IPS-20b (cell line): ENCODE measurements around the gene SCYL1.
"Not testable (repeated sequence)": the region's sequence is repeated elsewhere in the genome, so short reads cannot be mapped to it uniquely, and the experiment has no call there.

ENCODE experiments used
- H3K27ac ChIP-seq: one replicate; pipeline ENCODE4 v1.5.1; 2013; ENCODE audit warnings: low read length
- H3K27me3 ChIP-seq: 2 replicates; pipeline ENCODE4 v1.6.1; 2013; ENCODE audit warnings: mild to moderate bottlenecking, low read length, inconsistent platforms; ENCODE audit not compliant: insufficient read depth
- H3K36me3 ChIP-seq: 2 replicates; pipeline ENCODE4 v1.6.1; 2013; ENCODE audit warnings: low read depth, mild to moderate bottlenecking, inconsistent platforms, low read length, moderate library complexity; ENCODE audit not compliant: insufficient read depth
- H3K4me1 ChIP-seq: 2 replicates; pipeline ENCODE4 v1.6.1; 2013; ENCODE audit warnings: mild to moderate bottlenecking, control low read depth, inconsistent platforms, low read length, moderate library complexity; ENCODE audit not compliant: insufficient read depth
- H3K4me3 ChIP-seq: 2 replicates; pipeline ENCODE4 v1.5.1; 2013; ENCODE audit warnings: mild to moderate bottlenecking, low read length, inconsistent platforms
- H3K9ac ChIP-seq: 2 replicates; pipeline ENCODE4 v1.6.1; 2013; ENCODE audit warnings: low read depth, mild to moderate bottlenecking, inconsistent platforms, low read length, moderate library complexity
- H3K9me3 ChIP-seq: 2 replicates; pipeline ENCODE4 v1.6.1; 2013; ENCODE audit warnings: mild to moderate bottlenecking, low read depth, low read length, inconsistent platforms; ENCODE audit not compliant: insufficient read depth

The SCYL1 gene

GRCh38 chr11:65503368-65503948 is 21.4 kb upstream of the SCYL1 start:
- peaks cover 72% of the 10 kb centered on the region for H3K36me3 ChIP-seq
- H3K4me3 ChIP-seq, result peak overlapping the region; percentile 96
- H3K27ac ChIP-seq, result no peak overlapping the region
- no peaks in the 10 kb centered on the region for H3K9me3 ChIP-seq
- peak overlapping the region; percentile 100 for H3K9ac ChIP-seq
- H3K27me3 ChIP-seq, result no peaks in the 10 kb centered on the region
- peaks cover 11% of the 10 kb centered on the region; the same call in 1 of the 2 replicates for H3K4me1 ChIP-seq

- H3K27ac ChIP-seq, result no peak overlapping the region
- H3K9me3 ChIP-seq, result no peaks in the 10 kb centered on the region
Measured at GRCh38 chr11:65503949-65504673, 20.8 kb upstream of the SCYL1 start.

DNA sequence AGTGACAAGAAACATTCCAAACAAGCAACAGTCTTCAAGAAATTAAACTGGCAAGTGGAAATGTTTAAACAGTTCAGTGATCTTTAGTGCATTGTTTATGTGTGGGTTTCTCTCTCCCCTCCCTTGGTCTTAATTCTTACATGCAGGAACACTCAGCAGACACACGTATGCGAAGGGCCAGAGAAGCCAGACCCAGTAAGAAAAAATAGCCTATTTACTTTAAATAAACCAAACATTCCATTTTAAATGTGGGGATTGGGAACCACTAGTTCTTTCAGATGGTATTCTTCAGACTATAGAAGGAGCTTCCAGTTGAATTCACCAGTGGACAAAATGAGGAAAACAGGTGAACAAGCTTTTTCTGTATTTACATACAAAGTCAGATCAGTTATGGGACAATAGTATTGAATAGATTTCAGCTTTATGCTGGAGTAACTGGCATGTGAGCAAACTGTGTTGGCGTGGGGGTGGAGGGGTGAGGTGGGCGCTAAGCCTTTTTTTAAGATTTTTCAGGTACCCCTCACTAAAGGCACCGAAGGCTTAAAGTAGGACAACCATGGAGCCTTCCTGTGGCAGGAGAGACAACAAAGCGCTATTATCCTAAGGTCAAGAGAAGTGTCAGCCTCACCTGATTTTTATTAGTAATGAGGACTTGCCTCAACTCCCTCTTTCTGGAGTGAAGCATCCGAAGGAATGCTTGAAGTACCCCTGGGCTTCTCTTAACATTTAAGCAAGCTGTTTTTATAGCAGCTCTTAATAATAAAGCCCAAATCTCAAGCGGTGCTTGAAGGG is 20.0 kb upstream of the SCYL1 start:
- H3K4me3 ChIP-seq, result peak overlapping the region; percentile 96
- H3K27me3 ChIP-seq, result no peaks in the 10 kb centered on the region
- peaks cover 9% of the 10 kb centered on the region; the same call in 1 of the 2 replicates for H3K4me1 ChIP-seq
- peak overlapping the region; percentile 100 for H3K9ac ChIP-seq
- no peak overlapping the region for H3K27ac ChIP-seq
- peaks cover 72% of the 10 kb centered on the region for H3K36me3 ChIP-seq
- no peaks in the 10 kb centered on the region for H3K9me3 ChIP-seq

More at GRCh38 chr11:65503949-65504673, 20.8 kb upstream of the SCYL1 start:
- Histone ChIP-seq H3K4me3 (peak overlapping the region; percentile 96), H3K4me1 (peaks cover 9% of the 10 kb centered on the region; the same call in 1 of the 2 replicates), H3K9ac (peak overlapping the region; percentile 100), H3K27me3 (no peaks in the 10 kb centered on the region), H3K36me3 (peaks cover 72% of the 10 kb centered on the region)

- peaks cover 64% of the 10 kb centered on the region for H3K36me3 ChIP-seq
- H3K4me1 ChIP-seq, result peaks cover 9% of the 10 kb centered on the region; the same call in 1 of the 2 replicates
- H3K4me3 ChIP-seq, result peak overlapping the region; percentile 96
- H3K9me3 ChIP-seq, result no peaks in the 10 kb centered on the region
- H3K9ac ChIP-seq, result 0 out of 2 replicates have a peak overlapping the region, but pooled peaks have one; percentile 25
- H3K27ac ChIP-seq, result no peak overlapping the region
- no peaks in the 10 kb centered on the region for H3K27me3 ChIP-seq
Measured at GRCh38 chr11:65505466-65506289, 19.2 kb upstream of the SCYL1 start.

- peaks cover 57% of the 10 kb centered on the region for H3K36me3 ChIP-seq
- H3K4me3 ChIP-seq, result peak overlapping the region; percentile 96
- no peaks in the 10 kb centered on the region for H3K9me3 ChIP-seq
- H3K27me3 ChIP-seq, result no peaks in the 10 kb centered on the region
- peaks cover 9% of the 10 kb centered on the region; the same call in 1 of the 2 replicates for H3K4me1 ChIP-seq
- H3K9ac ChIP-seq, result no peak overlapping the region
- no peak overlapping the region for H3K27ac ChIP-seq
Measured at GRCh38 chr11:65506290-65506771, 18.6 kb upstream of the SCYL1 start.

- Histone ChIP-seq H3K4me3 (peak overlapping the region; percentile 96; the same call in 1 of the 2 replicates), H3K36me3 (peaks cover 51% of the 10 kb centered on the region), H3K9ac (peak overlapping the region; percentile 7; the same call in 1 of the 2 replicates), H3K4me1 (peaks cover 9% of the 10 kb centered on the region; the same call in 1 of the 2 replicates), H3K27me3 (no peaks in the 10 kb centered on the region), H3K9me3 (no peaks in the 10 kb centered on the region), H3K27ac (no peak overlapping the region)
Measured at GRCh38 chr11:65506772-65507505, 17.9 kb upstream of the SCYL1 start.

DNA sequence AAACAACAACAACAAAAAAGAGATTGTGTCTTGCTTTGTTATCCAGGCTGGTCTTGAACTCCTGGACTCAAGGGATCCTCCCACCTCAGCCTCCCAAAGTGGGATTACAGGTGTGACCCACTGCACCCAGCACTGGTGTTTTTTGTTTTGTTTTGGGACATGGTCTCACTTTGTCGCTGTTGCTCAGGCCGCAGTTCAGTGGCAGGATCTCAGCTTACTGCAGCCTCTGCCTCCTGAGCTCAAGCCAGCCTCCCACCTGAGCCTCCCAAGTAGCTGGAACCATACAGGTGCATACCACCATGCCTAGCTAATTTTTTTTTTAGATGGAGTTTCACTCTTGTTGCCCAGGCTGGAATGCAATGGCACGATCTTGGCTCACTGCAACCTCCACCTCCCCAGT is 12.6 kb upstream of the SCYL1 start:
- not testable (repeated sequence) for H3K4me1 ChIP-seq, H3K36me3 ChIP-seq, H3K27me3 ChIP-seq, H3K4me3 ChIP-seq, H3K27ac ChIP-seq, H3K9ac ChIP-seq, H3K9me3 ChIP-seq

GRCh38 chr11:65516135-65516968 is 8.5 kb upstream of the SCYL1 start:
- H3K9me3 ChIP-seq, result no peaks in the 10 kb centered on the region
- no peak overlapping the region for H3K9ac ChIP-seq
- H3K4me3 ChIP-seq, result no peak overlapping the region
- no peak overlapping the region for H3K27ac ChIP-seq
- no peaks in the 10 kb centered on the region for H3K4me1 ChIP-seq
- H3K27me3 ChIP-seq, result no peaks in the 10 kb centered on the region
- H3K36me3 ChIP-seq, result no peaks in the 10 kb centered on the region

GRCh38 chr11:65518941-65519549 is 5.8 kb upstream of the SCYL1 start:
- not testable (repeated sequence) for H3K36me3 ChIP-seq, H3K9me3 ChIP-seq, H3K4me3 ChIP-seq, H3K9ac ChIP-seq, H3K27me3 ChIP-seq, H3K4me1 ChIP-seq, H3K27ac ChIP-seq
